GM18502 (cell line): ENCODE data around the gene MCC.

Experiments
- ATAC-seq: cut with Tn5 transposase; IDR thresholded peaks from one replicate; pipeline ENCODE4 v1.9.1; 2021; ENCODE audit warnings: mild to moderate bottlenecking; ENCODE audit not compliant: unreplicated experiment, poor library complexity

The MCC gene

DNA sequence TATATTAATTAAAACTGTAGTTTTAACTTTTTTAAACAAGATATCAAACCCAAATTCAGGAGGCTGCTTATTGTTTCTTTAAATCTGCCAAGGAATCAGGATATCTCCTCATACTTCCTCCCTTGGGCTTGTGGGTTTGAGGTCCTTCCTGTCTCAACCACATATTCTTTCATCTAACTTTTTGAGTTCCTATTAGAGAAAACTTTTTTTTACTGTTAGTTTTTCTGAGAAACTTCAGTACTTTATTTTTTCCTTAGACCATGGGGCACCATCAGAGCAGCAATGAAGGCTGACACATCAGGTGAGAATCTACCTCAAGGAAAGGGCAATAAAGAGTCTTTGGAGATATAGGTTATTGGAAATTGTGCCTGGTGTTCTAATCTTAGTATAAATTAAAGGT, 110.2 kb downstream of the MCC start:
- no peak for ATAC-seq

DNA sequence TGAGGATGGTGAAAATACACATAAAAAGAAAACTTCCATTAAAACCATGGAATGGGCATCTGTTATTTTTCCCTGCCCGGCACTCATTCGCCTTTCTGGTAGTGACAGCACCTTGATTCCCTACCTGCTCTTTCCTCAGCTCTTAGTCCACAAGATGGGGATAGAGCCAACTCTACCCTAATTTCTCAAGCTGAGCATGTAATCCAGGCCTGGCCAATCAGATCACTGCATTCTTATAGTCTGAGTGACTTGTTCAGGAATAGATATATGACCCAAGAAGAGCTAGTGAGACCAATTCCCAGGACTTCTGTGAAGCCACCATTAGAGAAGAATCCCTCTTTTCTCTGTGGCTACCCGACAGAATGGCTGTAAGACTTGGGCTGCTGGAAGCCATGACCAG, 111.6 kb downstream of the MCC start:
- ATAC-seq = no peak

DNA sequence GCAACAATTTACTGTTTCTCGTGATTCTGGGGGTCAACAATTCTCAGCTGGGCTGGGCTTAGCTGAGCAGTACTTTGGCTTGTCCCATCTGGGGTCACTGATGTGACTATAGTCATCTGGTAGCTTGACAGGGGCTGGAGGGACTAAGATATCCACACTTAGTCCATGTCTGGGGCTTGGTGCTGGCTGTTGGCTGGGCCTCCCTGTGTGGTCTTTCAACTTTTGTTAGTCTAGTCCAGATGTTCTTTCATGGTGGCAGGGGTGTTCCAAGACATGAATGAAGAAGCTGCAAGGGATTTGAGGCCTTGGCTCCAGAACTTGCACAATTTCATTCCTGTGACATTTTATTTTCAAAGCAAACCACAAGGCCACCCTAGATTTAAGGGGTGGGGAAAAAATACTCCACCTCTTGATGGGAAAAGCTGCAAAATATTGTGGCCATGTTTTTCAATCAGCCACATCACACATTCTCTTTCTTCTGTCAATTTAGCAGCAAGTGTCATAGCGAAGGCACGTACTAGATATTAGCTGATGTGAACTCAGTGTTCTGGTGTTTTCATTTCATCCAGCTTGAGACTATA, 112.7 kb downstream of the MCC start:
- ATAC-seq = no peak

DNA sequence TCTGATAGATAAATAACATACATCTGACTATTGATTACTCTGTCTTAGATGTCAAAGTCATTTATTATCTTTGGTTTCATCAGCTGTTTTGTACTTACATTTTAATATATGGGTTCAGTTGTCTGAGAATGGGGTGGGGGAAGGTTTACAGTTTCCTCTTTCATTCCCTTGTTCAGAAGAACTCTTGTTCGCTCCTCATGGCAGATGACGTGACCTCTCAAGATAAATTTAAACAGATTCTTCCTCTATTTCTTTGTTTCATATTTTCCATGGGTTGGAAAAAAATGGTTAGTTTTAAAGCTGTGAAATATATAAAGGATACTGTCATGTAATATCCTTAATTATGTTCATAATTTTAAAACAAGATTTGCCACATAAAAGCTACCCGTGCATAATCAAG, 114.8 kb downstream of the MCC start:
- ATAC-seq = no peak

DNA sequence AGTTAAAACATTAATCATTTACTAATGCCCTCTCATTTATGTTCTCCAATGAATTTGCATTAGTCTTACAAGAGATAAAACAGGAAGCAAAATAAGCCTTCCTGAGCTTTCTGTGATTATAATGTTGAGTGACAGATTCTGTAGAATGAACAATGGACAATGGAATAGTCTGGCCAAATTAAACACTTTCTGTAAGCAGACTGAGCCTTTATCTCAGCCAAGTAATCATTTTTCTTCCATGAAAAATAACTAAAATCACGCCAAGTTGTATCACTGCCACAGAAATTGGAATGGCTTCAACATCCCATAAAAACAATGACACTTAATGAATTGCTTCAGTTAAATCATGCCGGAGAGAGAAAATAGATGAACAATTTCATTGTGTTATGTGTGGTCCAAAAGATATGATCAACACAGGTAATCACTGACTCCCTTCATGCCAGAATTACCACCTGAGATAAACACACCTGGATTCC, 116.5 kb downstream of the MCC start:
- ATAC-seq = no peak

DNA sequence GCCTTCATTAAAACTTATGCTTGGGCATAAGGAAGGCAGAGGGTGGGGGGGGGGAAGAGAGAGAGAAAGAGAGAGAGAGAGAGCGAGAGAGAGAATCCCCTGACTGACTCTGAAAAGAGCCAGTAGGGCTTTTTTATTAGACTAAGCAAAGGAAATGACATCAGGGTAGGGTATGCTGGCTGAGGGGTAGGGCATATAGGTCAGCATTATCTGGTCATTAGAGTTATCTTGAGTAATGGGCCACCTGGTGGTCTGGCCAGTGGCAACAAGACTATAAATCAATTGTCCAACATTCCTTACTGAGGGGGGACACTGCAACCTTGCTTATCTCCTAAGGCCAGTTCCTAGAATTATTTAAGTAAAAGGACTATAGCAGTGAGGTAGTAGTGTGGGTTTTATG, 120.7 kb downstream of the MCC start:
- no peak for ATAC-seq

DNA sequence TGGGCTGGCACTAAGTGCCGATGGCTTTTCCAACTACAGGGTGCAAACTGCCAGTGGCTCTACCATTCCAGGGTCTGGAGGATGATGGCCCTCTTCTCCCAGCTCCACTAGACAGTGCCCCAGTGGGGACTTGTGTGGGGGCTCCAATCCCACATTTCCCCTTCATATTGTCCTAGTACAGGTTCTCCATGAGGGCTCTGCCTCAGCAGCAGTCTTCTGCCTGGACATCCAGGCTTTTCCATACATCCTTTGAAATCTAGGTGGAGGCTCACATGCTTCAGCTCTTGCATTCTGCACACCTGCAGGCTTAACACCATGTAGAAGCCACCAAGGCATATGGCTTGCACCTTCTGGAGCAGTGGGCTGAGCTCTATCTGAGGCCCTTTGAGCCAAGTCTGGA, 123.8 kb downstream of the MCC start:
- no peak for ATAC-seq

DNA sequence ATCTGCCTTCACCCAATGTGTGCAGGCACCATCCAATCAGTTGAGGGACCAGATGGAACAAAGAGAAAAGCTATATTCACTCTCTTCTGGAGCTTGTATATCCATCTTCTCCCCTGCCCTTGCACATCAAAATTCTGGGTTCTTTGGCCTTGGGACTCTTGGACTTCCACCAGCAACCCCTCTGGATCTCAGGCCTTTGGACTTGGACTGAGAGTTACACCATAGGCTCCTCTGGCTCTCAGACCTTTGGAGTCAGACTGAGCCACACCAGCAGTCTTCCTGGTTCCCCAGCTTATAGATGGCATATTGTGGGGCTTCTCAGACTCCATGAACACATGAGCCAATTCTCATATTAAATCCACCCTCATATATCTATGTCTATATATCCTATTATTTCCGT, 126.6 kb downstream of the MCC start:
- no peak for ATAC-seq

DNA sequence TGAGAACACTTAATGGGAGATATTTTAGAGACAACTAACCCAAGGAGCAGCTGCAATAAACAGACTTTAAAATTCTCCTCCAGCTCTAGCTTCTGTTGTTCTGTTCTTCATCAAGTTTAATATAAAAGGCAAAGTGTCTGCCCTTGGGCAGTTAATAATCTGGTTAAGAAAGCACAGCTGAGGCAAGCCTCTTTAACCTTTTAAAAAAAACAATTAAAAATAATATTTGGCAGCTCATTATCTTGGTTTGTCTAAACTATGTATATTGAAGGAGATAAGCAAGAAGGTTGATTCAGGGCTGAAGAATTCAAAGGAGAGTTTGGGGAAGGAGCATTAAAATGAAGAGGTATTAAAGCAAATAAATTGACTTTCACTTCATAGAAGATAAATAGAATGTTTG, 128.8 kb downstream of the MCC start:
- no peak for ATAC-seq

DNA sequence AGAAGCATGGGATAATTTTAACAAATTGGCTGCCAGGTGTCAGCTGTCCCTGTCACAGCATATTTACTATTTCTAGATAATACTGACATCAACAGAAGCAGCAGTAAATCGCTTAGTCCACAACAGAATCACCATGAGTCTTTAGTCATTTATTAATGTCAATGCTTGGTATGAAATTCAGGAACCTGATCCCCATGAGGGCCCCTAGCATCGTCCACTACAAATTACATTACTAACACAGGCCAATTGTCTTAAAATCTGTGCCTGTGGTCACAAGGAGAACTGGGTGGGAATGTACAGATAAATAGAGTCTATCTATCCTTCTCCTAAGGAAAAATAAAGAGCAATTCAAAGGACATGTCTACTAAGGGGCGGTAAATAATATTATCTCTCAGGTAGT, 129.6 kb downstream of the MCC start:
- ATAC-seq = no peak

DNA sequence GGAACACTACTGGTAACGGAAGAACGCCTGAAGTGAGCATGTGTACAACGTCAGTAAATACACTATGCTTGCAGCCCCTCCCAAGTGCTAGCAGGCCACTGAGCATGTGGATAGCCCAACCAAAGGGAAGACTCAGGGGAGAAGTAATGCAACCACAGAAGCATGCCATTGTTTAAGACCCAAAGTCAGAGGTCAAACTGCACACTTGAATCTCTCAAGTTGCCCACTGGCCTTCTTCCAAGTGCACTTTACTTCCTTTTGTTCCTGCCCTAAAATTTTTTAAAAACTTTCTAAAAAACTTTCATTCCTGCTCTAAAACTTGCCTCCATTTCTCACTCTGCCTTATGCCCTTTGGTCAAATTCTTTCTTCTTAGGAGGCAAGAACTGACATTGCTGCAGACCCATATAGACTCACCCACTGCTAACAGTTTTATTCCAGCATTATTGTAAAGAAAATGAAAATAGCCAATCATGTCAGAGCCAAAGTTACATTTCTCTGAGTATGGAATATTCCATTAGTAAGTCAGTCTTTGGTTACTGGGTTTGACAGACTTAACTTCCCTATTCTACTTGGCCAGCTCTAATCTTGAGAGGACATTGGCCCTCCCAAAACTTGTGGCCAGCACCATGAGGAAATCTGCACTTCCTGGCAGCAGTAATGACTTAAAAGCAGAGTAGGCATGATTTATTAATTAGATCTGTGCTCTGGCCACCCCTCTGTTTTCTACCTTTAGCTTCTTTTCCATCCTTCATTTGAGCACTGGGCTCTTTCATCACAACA, 130.4 kb downstream of the MCC start:
- no peak for ATAC-seq

DNA sequence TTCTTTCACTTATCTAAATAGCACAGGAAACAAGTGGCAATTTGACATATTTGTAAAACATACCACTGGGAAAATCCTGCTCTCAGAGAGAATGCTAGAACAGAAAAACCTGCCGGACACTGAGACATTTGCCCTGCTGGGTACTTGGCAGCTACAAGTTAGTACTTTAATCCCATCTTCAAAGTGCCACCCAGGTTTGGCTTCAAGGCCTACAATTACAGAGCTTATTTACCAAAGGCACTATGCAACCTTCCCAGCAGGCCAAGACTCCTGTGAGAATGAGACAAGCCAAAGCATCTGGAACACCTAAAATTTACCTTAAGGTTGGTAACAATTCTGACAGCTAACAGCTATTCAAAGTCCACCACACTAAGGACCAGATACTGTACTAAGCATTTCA, 131.8 kb downstream of the MCC start:
- no peak for ATAC-seq

DNA sequence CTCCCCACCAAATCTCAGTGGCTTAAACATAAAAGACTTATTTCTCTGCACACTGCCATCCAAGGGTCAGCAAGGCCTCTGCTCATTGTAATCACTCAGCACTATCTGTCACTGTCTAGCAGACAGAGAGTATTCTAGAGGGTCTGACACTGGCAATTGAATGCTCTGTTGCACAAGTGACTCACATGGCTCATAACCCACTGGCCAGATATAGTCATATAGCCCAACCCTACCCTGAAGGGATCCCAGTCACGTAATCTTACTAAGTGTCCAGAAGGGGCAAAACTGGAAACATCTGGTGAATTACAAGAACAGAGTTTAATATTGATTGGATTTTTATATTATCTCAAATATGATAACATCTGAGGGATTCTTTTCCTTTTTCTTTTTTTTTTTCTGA, 134.2 kb downstream of the MCC start:
- no peak for ATAC-seq

DNA sequence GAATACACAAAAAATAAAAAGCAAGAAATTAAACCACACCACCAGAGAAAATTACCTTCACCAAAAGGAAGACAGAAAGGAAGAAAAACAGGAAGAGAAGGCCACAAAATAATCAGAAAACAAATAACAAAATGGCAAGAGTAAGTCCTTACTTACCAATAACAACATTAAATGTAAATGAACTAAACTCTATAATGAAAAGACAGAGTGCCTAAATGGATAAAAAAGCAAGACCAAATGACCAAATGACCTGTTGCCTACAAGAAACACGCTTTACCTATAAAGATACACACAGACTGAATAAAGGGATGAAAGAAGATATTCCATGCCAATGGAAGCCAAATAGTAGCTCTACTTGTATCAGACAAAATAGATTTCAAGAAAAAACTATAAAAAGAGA, 140.7 kb downstream of the MCC start:
- ATAC-seq = no peak

DNA sequence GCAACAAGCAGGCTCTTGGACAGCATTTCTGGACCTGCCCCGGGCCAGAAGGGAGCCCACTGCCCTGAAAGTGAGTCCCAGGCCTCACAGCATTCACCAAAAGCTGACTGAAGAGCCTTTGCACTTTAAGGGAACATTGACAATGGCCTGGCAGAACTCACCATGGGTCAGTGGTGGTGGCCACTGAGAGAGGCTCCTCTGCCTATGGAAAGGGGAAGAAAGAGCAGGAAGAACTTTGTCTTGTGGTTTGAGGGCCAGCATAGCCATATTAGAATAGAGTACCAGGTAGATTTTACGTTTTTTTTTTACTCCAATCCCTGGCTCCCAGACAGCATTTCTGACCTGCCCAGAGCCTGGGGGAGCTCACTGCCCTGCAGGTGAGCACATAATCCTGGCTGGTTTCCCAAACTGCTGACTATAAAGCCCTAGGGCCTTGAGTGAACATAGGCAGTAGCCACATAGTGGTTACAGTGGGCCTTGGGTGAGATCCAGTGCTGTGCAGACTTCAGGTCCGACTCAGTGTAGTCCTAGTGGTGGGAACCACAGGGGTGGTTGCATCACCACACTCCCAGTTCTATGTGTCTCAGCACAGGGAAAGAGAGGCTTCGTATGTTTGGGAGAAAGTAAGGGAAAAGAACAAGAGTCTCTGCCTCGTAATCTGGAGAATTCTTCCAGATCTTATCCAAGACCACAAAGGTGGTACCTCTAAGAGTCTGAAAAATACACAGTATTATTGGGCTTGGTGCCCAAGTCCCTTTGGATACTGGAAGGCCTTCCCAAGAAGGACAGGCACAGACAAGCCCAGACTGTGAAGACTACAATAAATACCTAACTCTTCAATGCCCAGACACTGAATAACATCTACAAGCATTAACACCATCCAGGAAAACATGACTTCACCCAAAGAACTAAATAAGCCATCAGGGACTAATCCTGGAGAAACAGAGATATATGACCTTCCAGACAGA, 143.0 kb downstream of the MCC start:
- ATAC-seq = no peak

DNA sequence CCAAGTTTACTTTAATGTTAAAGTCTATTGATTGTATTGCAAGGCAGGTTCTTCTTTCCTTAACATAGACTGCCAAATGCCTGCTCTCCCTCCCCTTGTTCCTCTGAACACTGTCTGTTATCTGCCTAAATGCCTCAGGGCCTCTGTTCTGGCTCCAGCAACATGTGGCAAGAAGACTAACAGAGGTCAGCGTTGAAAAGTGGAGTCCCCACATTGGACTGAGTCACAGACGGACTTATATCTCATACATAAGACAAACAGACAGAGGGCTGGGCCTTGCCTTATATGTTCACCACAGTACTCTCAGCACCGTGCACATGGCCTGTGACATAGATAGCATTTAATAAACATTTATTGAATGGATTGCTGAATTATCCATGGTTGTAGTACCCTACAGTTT, 144.9 kb downstream of the MCC start:
- no peak for ATAC-seq

DNA sequence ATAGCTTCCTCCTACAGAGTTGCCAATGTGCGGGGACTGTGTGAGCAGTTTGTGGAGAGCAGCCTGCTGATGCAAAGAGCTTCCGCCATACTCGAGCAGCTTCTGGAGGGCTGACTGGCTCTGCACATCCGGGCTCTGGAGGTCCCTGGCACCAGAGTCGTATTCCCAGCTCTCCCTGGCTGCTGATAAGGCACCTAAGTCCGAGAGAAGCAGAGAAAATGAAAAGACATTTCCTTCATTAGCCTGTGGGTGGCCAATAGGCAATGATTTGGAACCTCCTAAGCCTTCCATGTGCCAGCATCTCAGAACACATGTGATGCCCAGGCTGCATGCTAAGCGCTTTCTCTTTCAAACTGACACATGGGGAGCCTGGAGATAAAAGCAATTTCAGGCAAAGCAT, 147.7 kb downstream of the MCC start:
- no peak for ATAC-seq

DNA sequence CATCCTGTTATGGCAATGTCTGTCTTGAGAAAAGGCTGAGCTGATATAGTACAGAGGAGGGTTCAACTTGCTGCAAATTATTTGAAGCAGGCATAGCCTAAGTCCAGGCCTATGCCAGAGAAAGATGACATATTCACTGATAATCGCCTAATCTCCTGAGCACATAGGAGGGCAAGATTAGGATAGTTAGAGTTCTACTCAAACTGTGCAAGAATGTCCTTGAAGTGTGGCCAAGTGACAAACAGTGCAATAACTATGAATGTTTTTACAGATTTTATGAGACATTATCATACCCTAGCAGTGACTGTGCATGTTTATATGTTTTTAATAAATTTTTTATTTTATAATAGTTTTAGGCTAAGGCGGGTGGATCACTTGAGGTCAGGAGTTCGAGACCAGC, 149.6 kb downstream of the MCC start:
- ATAC-seq = no peak

DNA sequence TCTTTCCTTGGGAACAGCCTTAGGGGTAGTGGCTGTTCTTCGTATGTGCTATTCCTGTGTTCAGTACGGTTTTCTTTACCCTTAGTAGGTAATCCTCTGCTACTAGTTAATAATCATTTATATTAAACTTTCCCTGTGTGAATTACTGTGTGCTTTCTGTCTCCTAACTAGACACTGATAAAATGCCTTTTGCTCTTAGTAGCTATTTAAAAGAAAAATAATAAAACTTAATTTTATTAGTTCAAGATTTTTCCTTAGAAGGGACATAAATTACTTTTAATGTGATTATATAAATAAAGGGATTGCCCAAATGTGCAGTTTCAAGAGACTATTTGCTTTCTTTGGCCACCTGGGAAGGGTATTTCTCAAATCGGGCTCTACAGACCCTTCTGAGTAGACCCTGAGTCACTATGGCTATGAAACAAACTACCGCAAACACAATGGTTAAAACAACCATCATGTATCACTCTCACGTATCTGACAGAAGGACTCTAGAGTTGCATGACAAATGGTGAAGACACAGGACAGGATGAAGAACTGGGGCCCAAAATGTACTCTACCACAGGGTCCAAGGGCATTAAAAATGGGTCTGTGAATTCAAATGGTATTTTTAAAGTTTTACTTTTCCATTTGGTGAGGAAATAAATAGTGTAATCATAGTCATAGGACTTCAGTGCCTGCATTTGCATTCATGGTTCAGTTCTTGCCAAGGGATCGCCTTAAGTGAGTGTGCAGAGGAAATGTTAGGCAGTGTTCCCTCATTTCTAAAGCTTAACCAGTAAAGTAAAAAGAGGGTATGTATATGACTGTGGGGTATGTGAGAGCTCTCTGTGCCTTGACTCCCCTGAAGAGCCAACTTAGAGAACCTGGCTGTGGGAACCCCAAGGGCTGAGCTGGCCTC, 150.5 kb downstream of the MCC start:
- ATAC-seq = no peak

DNA sequence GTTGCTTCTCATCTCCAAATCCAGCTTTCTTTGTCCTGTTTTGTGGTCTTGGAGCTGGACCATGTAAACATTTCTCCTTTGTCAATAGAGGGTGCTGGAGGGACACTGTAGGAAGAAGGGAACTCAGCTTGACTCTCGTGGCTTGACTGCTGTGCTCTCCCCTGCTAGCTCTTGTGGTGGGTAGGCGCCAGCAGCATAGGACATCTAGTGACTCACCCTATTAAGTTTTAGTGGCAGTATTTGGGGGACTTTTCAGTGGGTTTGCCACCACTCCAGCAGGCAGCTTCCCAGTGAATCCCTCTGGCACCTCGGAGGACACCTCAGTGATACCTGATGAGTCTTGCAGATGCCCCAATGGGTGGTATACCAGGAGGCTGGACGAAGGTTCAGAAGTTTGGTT, 151.3 kb downstream of the MCC start:
- no peak for ATAC-seq
